ENCODE data around the gene RUFY1.

RUFY1 gene

DNA sequence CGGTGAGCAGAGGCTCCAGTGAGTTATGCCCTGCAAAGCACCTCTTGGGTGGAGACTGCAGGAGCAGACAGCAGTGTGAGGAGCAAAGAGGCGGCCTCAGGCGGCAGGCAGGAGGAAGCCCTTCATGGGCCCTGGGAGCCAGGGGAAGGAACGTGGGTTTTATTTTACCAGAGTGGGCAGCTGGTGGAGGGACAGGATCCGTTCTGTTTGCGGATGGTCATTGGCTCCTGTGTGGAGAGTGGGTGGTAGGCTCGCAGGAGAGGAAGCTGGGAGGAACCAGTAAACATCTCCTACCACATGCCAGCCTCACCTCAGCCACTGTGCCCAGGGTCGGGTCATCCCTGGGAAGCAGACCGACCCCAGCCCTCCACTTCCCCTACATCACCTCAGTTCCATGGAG is 48.7 kb downstream of the RUFY1 start:
- TF ChIP-seq, protein P1, sequence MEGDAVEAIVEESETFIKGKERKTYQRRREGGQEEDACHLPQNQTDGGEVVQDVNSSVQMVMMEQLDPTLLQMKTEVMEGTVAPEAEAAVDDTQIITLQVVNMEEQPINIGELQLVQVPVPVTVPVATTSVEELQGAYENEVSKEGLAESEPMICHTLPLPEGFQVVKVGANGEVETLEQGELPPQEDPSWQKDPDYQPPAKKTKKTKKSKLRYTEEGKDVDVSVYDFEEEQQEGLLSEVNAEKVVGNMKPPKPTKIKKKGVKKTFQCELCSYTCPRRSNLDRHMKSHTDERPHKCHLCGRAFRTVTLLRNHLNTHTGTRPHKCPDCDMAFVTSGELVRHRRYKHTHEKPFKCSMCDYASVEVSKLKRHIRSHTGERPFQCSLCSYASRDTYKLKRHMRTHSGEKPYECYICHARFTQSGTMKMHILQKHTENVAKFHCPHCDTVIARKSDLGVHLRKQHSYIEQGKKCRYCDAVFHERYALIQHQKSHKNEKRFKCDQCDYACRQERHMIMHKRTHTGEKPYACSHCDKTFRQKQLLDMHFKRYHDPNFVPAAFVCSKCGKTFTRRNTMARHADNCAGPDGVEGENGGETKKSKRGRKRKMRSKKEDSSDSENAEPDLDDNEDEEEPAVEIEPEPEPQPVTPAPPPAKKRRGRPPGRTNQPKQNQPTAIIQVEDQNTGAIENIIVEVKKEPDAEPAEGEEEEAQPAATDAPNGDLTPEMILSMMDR (IDR thresholded peaks at IDR 0.05; ENCODE audit: insufficient read depth, low read depth, low read length, missing control alignments) = no peak
- no peak overlapping the region for H3K4me3 ChIP-seq (ENCODE audit: low read depth, low read length)
- no peak for DNase-seq (ENCODE audit: low read depth)

DNA sequence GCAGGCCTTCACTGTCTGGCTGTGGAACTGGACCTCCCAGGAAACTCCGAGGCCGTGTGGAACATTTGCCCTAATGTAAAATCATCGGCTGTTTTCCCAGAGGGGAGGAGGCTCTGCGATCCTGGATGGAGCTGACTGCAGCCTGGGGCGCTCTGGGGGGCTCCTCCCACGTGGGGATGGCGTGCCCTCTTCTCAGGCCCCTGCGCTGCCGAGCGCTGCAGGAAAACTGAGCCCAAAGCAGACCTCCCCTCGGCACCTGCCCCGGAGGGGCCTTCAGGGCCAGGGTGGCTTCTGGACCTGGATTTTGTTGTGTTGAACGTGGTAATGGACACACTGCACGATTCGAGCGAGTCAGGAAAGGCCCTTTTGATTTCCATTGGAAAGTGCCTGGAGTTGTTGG is 49.2 kb downstream of the RUFY1 start:
- TF ChIP-seq, protein P1 (IDR thresholded peaks at IDR 0.05; ENCODE audit: insufficient read depth, low read depth, low read length, missing control alignments) = no peak
- no peak for DNase-seq (ENCODE audit: low read depth)
- H3K4me3 ChIP-seq (ENCODE audit: low read depth, low read length) = no peak overlapping the region

DNA sequence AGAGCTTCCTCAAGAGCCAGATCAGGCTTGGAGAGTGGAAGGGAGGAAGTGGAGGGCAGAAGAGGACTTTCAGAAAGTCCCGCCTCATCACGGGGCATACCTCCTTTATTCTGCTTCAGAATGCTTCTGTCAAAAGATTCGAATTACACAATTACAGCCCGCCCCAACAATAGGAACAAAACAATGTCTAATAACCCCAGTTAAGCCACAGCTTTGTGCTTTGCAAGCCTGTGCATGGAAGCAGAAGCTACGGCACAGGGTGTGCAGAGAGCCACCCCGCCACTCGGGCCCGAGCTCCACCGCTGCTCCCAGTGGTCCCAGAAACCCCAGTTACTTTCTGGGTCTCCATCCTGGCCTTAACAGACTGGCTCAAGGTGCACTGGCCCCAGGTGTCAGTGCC is 49.6 kb downstream of the RUFY1 start:
- no peak overlapping the region for H3K4me3 ChIP-seq (ENCODE audit: low read depth, low read length)
- DNase-seq (ENCODE audit: low read depth) = no peak
- TF ChIP-seq, protein P1 (IDR thresholded peaks at IDR 0.05; ENCODE audit: insufficient read depth, low read depth, low read length, missing control alignments) = no peak

DNA sequence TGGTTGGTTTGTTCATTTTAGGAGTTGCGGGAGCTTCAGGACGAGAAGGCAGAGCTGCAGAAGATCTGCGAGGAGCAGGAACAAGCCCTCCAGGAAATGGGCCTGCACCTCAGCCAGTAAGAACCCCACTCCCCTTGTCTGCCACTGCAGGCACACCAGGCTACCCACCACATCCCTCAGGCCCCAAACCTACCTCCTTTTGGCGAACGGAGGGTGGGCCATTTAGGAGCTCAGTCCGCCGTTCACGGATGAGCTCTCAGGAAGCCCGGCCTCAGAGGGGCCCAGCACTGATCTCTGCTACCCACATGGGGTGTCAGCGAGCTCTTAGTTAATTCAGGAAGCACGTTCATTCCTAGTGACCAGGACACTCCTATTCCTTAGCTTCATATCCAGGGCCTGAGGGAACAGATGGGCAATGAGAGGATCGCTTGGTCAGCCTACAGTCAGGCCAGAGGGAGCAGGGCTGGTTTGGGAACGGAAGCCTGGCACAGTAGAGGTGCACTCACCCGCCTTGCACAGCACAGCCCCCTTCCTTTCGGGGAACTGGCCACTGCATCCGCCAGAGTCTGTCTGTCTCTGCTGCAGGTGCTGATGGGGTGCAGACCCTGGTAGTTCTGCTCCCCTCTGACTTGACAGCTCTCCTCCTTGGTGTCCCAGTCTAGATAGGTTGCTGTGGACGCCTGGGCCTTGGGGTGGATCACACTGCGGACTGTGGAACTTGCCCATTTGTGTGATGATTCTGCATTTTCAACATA is 51.7 kb downstream of the RUFY1 start:
- no peak overlapping the region for H3K4me3 ChIP-seq (ENCODE audit: low read depth, low read length)
- TF ChIP-seq, protein P1 (IDR thresholded peaks at IDR 0.05; ENCODE audit: insufficient read depth, low read depth, low read length, missing control alignments) = no peak
- no peak for DNase-seq (ENCODE audit: low read depth)

DNA sequence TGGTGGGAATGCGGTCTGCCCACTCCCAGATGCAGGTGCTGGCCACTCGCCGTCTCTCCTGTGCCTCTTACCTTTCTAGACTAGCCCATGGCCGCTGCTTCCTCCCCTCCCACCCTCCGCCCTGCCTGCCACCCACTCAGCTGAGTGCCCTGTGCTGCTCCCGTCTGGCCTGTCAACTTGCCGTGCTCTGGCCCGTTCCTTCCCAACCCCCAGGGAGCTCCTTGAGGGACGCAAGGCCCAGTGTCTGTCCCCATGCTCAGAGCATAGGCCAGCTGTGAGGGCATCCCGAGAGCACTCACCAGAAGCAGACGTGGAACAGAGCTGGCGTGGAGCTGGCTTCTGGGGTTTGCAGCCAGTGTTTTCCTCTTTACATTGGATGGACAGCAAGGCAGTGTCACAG is 53.0 kb downstream of the RUFY1 start:
- TF ChIP-seq, protein P1 (IDR thresholded peaks at IDR 0.05; ENCODE audit: insufficient read depth, low read depth, low read length, missing control alignments) = no peak
- no peak for DNase-seq (ENCODE audit: low read depth)
- no peak overlapping the region for H3K4me3 ChIP-seq (ENCODE audit: low read depth, low read length)

DNA sequence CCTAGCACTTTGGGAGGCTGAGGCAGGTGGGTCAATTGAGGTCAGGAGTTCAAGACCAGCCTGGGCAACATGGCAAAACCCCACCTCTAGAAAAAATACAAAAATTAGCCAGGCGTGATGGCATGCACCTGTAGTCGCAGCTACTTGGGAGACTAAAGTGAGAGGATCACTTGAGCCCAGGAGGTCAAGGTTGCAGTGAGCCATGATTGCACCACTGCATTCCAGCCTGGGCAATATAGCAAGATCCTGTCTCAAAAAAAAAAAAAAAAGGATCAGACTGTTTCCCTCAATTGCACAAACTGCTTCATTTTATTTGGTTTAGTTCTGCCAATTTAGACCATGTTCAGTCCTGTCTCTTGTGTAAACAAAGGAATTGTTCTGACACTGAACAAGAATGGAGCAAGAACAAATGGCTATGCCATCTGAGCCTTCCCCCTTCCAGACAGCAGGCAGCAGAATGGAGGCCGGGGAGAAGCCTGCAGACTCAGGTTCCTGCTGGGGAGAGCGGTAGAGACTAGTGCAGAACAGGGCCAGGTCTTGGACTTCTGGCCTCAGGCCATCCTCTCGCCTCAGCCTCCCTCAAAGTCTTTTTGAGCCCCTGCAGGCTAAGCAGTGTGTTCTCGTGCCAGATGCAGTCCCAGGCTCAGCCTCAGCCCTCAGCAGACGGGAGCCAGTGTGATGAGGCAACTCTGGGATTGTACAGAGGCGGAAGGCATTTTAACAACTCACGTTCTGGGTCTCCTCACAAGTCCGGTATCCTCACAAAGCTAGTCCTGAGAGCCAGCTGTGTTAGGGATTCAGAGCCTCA is 54.9 kb downstream of the RUFY1 start:
- no peak for DNase-seq (ENCODE audit: low read depth)
- H3K4me3 ChIP-seq (ENCODE audit: low read depth, low read length) = no peak overlapping the region
- TF ChIP-seq, protein P1 (IDR thresholded peaks at IDR 0.05; ENCODE audit: insufficient read depth, low read depth, low read length, missing control alignments) = no peak

Measured in GM12865 (cell line).